Stomach (tissue), 9 donors: Measurements from ENCODE around the gene PAAF1. TPM values are rescaled to one million over a fixed set of nuclear protein-coding genes. Genes with fewer than 3 reads are reported as not detected.

Experiments used
- DNase-seq, 2 donors: peaks; one replicate each; pipeline versions ENCODE4 v3.0.0 to v3.0.0-alpha.2; 2013 to 2019
- H3K27ac ChIP-seq, 5 donors: fragments of 200-600 bp in 4 of 5; sonication (generic) in 4 of 5; one replicate each; pipeline ENCODE4 v1.5.1; 2013 to 2019; ENCODE audit warnings: mild to moderate bottlenecking in 1 of 5, moderate library complexity in 1 of 5
- H3K27me3 ChIP-seq, 3 donors: fragments of 200-600 bp; sonication (generic); one replicate each; pipeline ENCODE4 v1.5.1; 2017 to 2019; ENCODE audit warnings: mixed run types in 1 of 3
- H3K36me3 ChIP-seq, 4 donors: fragments of 200-600 bp; sonication (generic); 1 replicate in 3 of 4; 2 replicates in 1 of 4; pipeline ENCODE4 v1.5.1; 2016 to 2019
- H3K4me1 ChIP-seq, 4 donors: fragments of 200-600 bp; sonication (generic); one replicate each; pipeline ENCODE4 v1.5.1; 2016 to 2019
- H3K4me3 ChIP-seq, 4 donors: fragments of 200-600 bp; sonication (generic) in 3 of 4; one replicate each; pipeline ENCODE4 v1.5.1; 2016 to 2019; ENCODE audit warnings: mild to moderate bottlenecking in 1 of 4
- H3K9me3 ChIP-seq, 4 donors: fragments of 200-600 bp; sonication (generic); one replicate each; pipeline ENCODE4 v1.5.1; 2016 to 2019
- EP300 ChIP-seq: sonication (generic); formaldehyde crosslinking; IDR thresholded peaks from one replicate; pipeline ENCODE4 v1.6.1; 2017; ENCODE audit warnings: antibody characterized with exemption
- POLR2A ChIP-seq, 4 donors: fragments of 450-650 bp; IDR thresholded peaks; one replicate each; pipeline ENCODE4 v1.6.1; 2016; ENCODE audit warnings: antibody characterized with exemption in 4 of 4, control low read depth in 2 of 4, mild to moderate bottlenecking in 1 of 4, moderate library complexity in 1 of 4
- POLR2AphosphoS5 ChIP-seq, 3 donors: sonication (generic); formaldehyde crosslinking; IDR thresholded peaks; one replicate each; pipeline ENCODE4 v1.6.1; 2016; ENCODE audit warnings: antibody characterized with exemption in 3 of 3
- WGBS, 5 donors: extraction: QIAGEN DNeasy Blood & Tissue Kit in 3 of 5; methylation state at CpG; one replicate each; pipeline versions ENCODE4 v1.1.5 to v1.1.7; 2013 to 2018; 5-methylcytosine and 5-hydroxymethylcytosine counted together
- intact Hi-C: fragments of 100-400 bp; cut with DNase I; formaldehyde crosslinking; loops from one replicate; pipeline ENCODE4 v1.15.1; 2023; ENCODE audit warnings: low total_unique reads
- polyA plus RNA-seq, 3 donors: library from polyadenylated mRNA; stranded (reverse); fragments of 200-250 nt; gene quantifications; one replicate each; pipeline ENCODE4 v1.2.3, GENCODE V29; 2013
- total RNA-seq, 5 donors: library from RNA; depleted of rRNA; stranded (reverse); fragments of >200 nt; gene quantifications; one replicate each; pipeline versions ENCODE4 v1.1.0 to v1.2.3, GENCODE V29; 2014 to 2016
- TF ChIP-seq, protein P1 (sequence below), 7 experiments: fragments of 450-650 bp in 4 of 7; fragments of 200-600 bp in 3 of 7; sonication (generic) in 3 of 7; IDR thresholded peaks; one replicate each; pipeline ENCODE4 v1.5.1; 2016 to 2019; ENCODE audit warnings: antibody characterized with exemption in 7 of 7, control low read depth in 2 of 7, mild to moderate bottlenecking in 1 of 7
- donor health status: healthy with polysubstance abuse.
- donor health status: Bipolar disorder and iron deficiency.
- donor health status: healthy.

PAAF1 gene
- total and polyA plus RNA-seq, 8 donors, result 5.4 to 20.4 (median 13.1) TPM; not detected in 1

DNA sequence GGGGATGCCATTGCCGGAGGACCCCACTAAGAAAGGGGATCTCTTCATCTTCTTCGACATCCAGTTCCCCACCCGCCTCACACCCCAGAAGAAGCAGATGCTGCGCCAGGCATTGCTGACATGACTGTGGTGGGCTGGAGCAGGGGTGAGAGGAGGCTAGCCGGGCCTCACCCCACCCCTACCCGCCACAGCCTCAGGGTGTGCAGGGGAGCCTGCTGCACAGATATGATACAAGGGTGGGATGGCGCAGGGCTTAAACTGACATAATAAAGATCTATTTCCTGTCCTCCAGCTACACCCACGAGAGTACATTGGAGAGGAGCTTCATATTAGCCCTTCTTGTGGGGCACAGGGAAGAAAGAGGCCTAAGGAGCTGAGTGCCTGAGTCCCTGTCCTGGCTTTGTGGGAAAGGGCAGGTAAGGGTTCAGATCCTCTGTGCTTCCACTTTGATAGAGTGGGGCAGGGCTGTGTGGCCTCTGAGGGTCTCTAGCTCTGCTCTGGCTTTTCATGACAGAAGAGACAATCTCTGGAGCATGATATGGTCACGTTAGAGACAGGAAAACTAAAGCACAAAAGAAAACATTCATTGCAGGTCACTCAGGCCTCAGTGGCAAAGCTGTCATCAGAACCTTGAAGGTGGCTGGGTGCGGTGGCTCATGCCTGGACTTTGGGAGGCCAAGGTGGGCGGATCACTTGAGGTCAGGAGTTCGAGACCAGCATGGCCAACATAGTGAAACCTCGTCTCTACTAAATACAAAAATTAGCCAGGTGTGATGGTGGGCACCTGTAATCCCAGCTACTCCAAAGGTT is 93.4 kb downstream of the PAAF1 start:
- H3K27me3 ChIP-seq, result no peaks in the 10 kb centered on the region
- H3K4me1 ChIP-seq, result peaks cover 0 to 25% (median 18%) of the 10 kb centered on the region in 4 donors
- DNase-seq, result peak in 1 of 2 donors; percentile 40
- WGBS, 5 donors, result 64 to 79% (median 70%) methylated on average over 12 to 13 of the region's 13 CpGs
- H3K36me3 ChIP-seq, result peaks cover 4 to 21% (median 11%) of the 10 kb centered on the region in 4 donors
- no peak overlapping the region for H3K4me3 ChIP-seq
- no peak overlapping the region for H3K27ac ChIP-seq
- intact Hi-C loops, result loop anchor here (10.0 kb wide), 1 partner anchor 55 kb away; no protein-coding TSS in a partner anchor
- no peaks in the 10 kb centered on the region for H3K9me3 ChIP-seq
- no peak for TF ChIP-seq POLR2AphosphoS5 (IDR thresholded peaks at IDR 0.05)
- TF ChIP-seq EP300, result no peak
- TF ChIP-seq POLR2A (IDR thresholded peaks at IDR 0.05), result no peak
- TF ChIP-seq, protein P1, sequence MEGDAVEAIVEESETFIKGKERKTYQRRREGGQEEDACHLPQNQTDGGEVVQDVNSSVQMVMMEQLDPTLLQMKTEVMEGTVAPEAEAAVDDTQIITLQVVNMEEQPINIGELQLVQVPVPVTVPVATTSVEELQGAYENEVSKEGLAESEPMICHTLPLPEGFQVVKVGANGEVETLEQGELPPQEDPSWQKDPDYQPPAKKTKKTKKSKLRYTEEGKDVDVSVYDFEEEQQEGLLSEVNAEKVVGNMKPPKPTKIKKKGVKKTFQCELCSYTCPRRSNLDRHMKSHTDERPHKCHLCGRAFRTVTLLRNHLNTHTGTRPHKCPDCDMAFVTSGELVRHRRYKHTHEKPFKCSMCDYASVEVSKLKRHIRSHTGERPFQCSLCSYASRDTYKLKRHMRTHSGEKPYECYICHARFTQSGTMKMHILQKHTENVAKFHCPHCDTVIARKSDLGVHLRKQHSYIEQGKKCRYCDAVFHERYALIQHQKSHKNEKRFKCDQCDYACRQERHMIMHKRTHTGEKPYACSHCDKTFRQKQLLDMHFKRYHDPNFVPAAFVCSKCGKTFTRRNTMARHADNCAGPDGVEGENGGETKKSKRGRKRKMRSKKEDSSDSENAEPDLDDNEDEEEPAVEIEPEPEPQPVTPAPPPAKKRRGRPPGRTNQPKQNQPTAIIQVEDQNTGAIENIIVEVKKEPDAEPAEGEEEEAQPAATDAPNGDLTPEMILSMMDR (IDR thresholded peaks at IDR 0.05), result no peak

DNA sequence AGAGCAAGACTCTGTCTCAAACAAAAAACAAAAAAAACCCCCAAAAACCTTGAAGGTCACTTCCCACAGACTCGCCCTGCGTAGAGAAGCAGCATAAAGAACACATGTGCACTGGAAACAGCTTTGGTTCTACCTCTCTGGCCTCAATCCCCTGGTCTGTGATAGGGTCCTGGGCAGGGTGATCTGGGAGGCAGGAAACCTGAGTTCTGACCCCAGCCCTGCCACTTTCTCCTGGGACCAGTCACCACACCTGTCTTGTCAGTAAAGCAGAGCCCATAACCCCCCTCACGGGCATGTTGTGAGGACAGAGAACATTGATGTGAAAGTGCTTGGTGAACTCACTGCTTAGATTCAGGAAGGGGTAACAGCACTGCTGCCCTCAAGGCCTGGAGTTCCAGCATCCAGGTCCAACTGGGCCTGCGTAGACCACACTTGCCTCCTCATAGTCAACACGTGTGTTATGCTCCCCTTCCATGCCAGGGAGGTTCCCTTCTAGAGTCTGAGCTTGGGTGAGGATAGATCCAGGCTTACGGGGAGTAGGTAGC is 94.4 kb downstream of the PAAF1 start:
- intact Hi-C loops, result loop anchor here (10.0 kb wide), 1 partner anchor 54 kb away; no protein-coding TSS in a partner anchor
- Histone ChIP-seq H3K4me1 (peaks cover 0 to 30% (median 18%) of the 10 kb centered on the region in 4 donors), H3K27ac (no peak overlapping the region), H3K9me3 (no peaks in the 10 kb centered on the region), H3K27me3 (no peaks in the 10 kb centered on the region), H3K36me3 (peaks cover 12 to 32% (median 22%) of the 10 kb centered on the region in 4 donors), H3K4me3 (no peak overlapping the region)
- TF ChIP-seq POLR2AphosphoS5 (IDR thresholded peaks at IDR 0.05) (no peak), POLR2A (IDR thresholded peaks at IDR 0.05) (no peak), EP300 (no peak)
- TF ChIP-seq, protein P1 (IDR thresholded peaks at IDR 0.05), result no peak
- WGBS, 5 donors, result 75 to 86% (median 84%) methylated on average over 6 of the region's 6 CpGs
- DNase-seq, result no peak

DNA sequence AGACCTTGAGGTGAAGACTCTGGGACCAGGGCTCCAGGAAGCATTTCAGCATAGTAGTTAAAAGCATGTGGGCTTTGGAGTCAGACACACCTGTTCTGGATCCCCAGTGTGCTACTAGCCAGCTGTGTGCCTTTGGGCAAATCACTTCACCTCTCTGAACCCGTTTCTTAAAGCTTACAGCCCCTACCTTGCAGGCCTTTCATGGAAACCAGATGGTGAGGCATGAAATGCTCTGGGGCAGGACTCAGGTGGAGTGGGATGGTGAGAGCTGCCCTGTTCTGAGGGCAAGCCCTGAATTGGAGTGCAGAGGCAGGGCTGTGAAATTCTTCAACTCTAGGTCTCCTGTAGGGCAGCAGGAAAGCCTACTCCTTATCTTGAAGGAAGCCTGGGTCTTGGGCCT is 95.4 kb downstream of the PAAF1 start:
- WGBS, 5 donors, result 85 to 100% (median 96%) methylated on average over 1 of the region's 1 CpG
- no peak for DNase-seq
- Histone ChIP-seq H3K4me1 (peaks cover 0 to 38% (median 18%) of the 10 kb centered on the region in 4 donors), H3K9me3 (no peaks in the 10 kb centered on the region), H3K27ac (no peak overlapping the region), H3K27me3 (no peaks in the 10 kb centered on the region), H3K4me3 (no peak overlapping the region), H3K36me3 (peaks cover 17 to 41% (median 31%) of the 10 kb centered on the region in 4 donors)
- intact Hi-C loops, result loop anchor here (10.0 kb wide), 1 partner anchor 53 kb away; no protein-coding TSS in a partner anchor
- TF ChIP-seq POLR2AphosphoS5 (IDR thresholded peaks at IDR 0.05), result no peak

DNA sequence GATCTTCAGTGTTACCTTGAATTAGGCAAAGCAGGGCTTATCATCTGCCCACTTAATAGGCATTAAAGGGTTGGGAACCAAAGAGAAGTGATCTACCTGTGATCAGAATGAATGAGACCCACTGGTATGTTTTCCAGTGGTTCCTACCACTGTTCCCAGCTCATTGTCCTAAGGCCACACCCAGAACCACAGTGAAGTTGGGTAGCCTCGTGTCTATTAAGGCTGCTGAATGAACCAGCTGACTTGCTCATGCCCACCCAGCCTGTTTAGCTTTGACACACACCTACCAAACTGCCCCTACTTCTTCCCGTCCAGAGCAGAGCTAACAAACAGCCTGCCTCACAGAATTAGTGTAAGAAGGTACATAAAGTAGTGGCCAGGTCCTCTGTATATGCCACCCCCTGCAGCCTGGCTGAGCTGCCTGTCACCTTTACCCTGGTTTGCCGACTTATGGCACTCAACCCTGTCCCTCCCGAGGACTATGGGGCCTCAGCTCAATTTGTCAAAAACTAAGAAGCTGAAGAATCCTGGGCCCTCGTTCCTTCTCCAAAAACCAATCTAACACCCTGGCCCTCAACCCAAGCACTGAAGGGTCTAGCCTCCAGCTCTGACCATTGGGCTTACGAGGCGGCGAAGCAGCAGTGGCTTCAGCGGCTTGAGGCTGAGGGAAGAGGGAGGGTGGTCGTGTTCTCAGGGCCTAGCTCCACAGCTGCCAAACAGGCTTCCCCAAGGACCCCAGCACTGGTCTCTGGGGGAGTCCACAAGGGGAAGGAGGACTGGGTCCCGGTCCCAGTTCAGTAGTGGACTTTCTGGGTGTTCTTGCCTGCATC is 96.0 kb downstream of the PAAF1 start:
- H3K4me1 ChIP-seq, result peaks cover 0 to 40% (median 19%) of the 10 kb centered on the region in 4 donors
- DNase-seq, result peak in 1 of 2 donors; percentile 46
- H3K27me3 ChIP-seq, result no peaks in the 10 kb centered on the region
- H3K36me3 ChIP-seq, result peaks cover 17 to 48% (median 37%) of the 10 kb centered on the region in 4 donors
- WGBS, 5 donors, result 65 to 78% (median 67%) methylated on average over 10 to 11 of the region's 11 CpGs
- H3K27ac ChIP-seq, result peak overlapping the region in 3 of 5 donors; percentile 27 to 62 (median 49)
- no peak for TF ChIP-seq POLR2AphosphoS5 (IDR thresholded peaks at IDR 0.05)
- no peaks in the 10 kb centered on the region for H3K9me3 ChIP-seq
- no peak overlapping the region for H3K4me3 ChIP-seq
- intact Hi-C loops, result loop anchor here (10.0 kb wide), 1 partner anchor 52 kb away; no protein-coding TSS in a partner anchor
